Measurements from ENCODE around the gene AHNAK. TPM values are rescaled to one million over a fixed set of nuclear protein-coding genes. Genes with fewer than 3 reads are reported as not detected.

Gene AHNAK
- total RNA-seq, 3 donors from 2014 or later: 473 to 1,283 (median 535) TPM

GRCh38 chr11:62479631-62480201 is 66.9 kb downstream of the AHNAK start:
- TF ChIP-seq, protein P1, sequence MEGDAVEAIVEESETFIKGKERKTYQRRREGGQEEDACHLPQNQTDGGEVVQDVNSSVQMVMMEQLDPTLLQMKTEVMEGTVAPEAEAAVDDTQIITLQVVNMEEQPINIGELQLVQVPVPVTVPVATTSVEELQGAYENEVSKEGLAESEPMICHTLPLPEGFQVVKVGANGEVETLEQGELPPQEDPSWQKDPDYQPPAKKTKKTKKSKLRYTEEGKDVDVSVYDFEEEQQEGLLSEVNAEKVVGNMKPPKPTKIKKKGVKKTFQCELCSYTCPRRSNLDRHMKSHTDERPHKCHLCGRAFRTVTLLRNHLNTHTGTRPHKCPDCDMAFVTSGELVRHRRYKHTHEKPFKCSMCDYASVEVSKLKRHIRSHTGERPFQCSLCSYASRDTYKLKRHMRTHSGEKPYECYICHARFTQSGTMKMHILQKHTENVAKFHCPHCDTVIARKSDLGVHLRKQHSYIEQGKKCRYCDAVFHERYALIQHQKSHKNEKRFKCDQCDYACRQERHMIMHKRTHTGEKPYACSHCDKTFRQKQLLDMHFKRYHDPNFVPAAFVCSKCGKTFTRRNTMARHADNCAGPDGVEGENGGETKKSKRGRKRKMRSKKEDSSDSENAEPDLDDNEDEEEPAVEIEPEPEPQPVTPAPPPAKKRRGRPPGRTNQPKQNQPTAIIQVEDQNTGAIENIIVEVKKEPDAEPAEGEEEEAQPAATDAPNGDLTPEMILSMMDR (IDR thresholded peaks at IDR 0.05): no peak
- Histone ChIP-seq H3K4me3 (no peak overlapping the region), H3K4me1 (ENCODE audit: low read depth) (no peaks in the 10 kb centered on the region), H3K9me3 (no peaks in the 10 kb centered on the region), H3K36me3 (ENCODE audit: low read depth) (no peaks in the 10 kb centered on the region)
- no peak for ATAC-seq
- intact Hi-C loops (cut with DNase I, micrococcal nuclease): no loop called here
- DNase-seq: no peak

- Histone ChIP-seq H3K9me3 (no peaks in the 10 kb centered on the region), H3K4me3 (no peak overlapping the region), H3K36me3 (ENCODE audit: low read depth) (no peaks in the 10 kb centered on the region), H3K4me1 (ENCODE audit: low read depth) (no peaks in the 10 kb centered on the region)
- DNase-seq: no peak
- no peak for ATAC-seq
- intact Hi-C loops (cut with DNase I, micrococcal nuclease): no loop called here
- TF ChIP-seq, protein P1 (IDR thresholded peaks at IDR 0.05): no peak
Measured at GRCh38 chr11:62477927-62478326, 68.7 kb downstream of the AHNAK start.

DNA sequence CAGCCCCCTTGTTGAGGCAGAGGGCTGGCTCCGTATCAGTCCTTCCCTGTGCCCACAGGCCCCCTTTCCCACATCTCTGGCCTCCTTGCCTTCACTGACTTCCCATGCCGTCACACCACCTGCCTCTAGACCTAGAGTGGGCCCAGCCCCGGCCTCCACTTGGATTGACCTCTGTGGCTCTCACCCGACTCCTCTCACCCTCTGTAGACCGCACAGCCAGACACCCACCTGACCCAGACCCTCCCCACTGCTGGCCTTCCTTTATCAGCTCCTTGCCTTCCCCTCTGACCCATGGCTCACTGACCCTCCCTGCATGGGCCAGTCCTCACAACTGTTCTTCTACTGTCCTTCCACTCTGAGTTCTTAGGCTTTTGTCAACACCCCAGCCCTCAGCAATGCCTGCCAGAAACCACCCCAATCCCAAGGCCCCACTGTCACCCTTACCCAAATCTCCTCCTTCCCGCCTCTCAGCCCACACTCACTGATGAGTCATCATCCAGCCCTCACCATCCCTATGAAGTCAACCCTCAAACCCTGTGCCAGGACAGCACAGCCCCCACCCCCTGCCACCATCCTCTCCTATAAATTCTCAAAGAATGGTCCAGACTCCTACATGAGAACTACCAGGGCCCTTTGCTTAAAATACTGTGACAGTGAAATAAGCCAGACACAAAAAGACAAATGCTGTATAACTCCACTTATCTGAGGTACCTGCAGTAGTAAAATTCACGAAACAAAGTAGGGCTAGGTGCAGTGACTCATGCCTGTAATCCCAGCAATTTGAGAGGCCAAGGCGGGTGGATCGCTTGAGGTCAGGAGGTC is 74.3 kb downstream of the AHNAK start:
- TF ChIP-seq, protein P1 (IDR thresholded peaks at IDR 0.05): no peak
- H3K36me3 ChIP-seq (ENCODE audit: low read depth): no peaks in the 10 kb centered on the region
- no peak overlapping the region for H3K4me3 ChIP-seq
- intact Hi-C loops (cut with DNase I, micrococcal nuclease): no loop called here
- DNase-seq (no peak), ATAC-seq (peak; percentile 62)
- H3K4me1 ChIP-seq (ENCODE audit: low read depth): no peaks in the 10 kb centered on the region
- H3K9me3 ChIP-seq: no peaks in the 10 kb centered on the region

DNA sequence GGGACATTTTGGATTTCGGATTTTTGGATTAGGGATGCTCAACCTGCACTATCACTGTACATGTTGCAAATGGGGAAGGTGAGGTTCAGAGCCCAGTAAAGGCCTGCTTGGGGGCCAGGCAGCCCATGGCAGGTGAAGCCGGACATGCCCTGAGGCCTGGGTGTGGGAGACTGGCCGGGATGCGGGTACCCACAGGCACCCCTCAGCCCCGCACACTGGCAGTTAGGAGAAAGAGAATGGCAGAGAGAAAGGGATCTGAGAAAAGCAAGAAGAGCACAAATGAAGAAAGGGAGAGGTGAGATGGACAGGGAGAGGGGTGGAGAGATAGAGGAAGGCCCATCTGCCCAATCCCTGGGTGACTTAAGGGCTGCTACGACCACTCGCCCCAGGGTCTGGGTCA is 75.0 kb downstream of the AHNAK start:
- DNase-seq: no peak
- ATAC-seq: no peak
- no peaks in the 10 kb centered on the region for H3K9me3 ChIP-seq
- H3K36me3 ChIP-seq (ENCODE audit: low read depth): no peaks in the 10 kb centered on the region
- TF ChIP-seq, protein P1 (IDR thresholded peaks at IDR 0.05): no peak
- intact Hi-C loops (cut with DNase I, micrococcal nuclease): no loop called here
- no peaks in the 10 kb centered on the region for H3K4me1 ChIP-seq (ENCODE audit: low read depth)
- H3K4me3 ChIP-seq: no peak overlapping the region

DNA sequence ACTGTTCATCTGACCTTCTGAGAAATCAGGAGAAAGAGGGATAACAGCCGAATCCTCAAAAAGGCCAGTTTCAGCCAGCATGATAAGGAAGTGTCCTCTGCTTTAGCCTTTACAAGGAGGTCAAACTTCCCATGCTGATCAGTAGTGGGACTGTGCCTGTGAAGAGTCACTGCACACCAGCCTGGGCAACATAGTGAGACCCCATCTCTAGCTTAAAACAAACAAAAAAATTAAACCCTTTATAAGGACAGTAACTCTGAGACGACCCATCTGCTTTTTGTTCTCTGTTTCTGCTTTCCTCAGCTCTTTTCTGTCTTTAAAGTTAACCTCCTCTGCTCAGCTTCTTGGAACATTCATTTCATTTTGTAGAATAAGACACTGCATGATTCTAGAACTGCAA is 78.0 kb downstream of the AHNAK start:
- Histone ChIP-seq H3K9me3 (no peaks in the 10 kb centered on the region), H3K36me3 (ENCODE audit: low read depth) (no peaks in the 10 kb centered on the region), H3K4me3 (no peak overlapping the region), H3K4me1 (ENCODE audit: low read depth) (no peaks in the 10 kb centered on the region)
- TF ChIP-seq, protein P1 (IDR thresholded peaks at IDR 0.05): no peak
- DNase-seq: no peak
- no peak for ATAC-seq
- intact Hi-C loops (cut with DNase I, micrococcal nuclease): no loop called here

All from mucosa of descending colon (tissue), 3 donors.